NCI-H2107 treated with DMSO at 0.1 percent for 48 hours (cell line): ENCODE measurements around the gene C1QTNF6.

ENCODE experiments used
- DNase-seq: peaks from one replicate; lab custom pipeline; 2025; ENCODE audit not compliant: unreplicated experiment; lab: John Stamatoyannopoulos, UW

C1QTNF6 gene

GRCh38 chr22:37146051-37146385 lies 42.0 kb downstream of the C1QTNF6 start:
- DNase-seq, result no peak

- DNase-seq, result no peak
Measured at GRCh38 chr22:37145180-37146050, 42.6 kb downstream of the C1QTNF6 start.

GRCh38 chr22:37144180-37144554 lies 43.9 kb downstream of the C1QTNF6 start:
- no peak for DNase-seq

GRCh38 chr22:37141971-37142370 lies 46.1 kb downstream of the C1QTNF6 start:
- no peak for DNase-seq

DNA sequence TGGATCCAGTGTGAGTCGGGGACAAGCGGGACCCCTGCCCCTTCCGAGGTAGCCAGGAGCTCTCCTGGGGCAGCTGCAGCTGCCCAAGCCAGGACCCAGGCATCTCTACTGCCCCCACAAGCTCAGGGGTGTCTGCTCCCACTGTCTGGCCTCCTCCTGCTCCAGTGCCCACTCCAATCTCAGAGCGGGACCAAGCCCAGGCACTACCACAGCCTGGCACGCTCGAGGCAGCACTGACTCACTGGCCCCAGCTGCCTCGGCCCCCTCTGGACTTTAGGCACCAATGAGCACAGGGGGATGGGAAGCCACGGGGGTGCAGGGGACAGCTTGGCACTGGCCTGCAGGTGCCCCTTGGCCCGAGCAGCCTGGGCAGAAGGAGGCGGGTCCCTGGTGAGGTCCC lies 46.6 kb downstream of the C1QTNF6 start:
- no peak for DNase-seq

DNA sequence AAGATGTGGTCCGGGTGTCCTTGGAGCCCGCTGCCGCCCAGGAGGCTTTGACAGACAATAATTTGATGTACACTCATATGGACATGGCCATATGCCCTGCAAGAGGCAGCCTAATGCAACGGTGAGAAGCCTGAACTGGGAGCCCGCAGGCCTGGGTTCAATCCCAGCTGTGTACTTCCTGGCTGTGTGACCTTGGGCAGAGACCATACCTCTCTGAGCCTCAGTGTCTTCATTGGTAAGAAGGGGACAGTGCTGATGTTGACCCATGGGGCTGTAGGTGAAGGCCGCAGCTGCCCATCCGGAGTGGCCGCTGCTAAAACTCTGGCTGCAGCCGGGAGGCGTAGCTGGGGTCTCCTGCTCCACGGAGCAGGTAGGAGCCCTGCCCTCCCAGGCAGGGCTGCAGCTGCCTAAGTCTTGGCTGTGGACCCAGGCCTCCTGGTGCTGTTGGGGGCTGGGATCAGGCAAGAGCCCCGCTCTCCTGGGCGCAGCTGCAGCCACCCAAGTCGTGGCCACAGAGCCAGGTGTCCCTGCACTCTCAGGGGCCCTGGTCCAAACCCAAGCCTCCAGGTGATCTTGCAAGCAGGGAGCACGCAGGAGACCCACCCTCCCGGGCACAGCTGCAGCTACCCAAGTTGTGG lies 47.2 kb downstream of the C1QTNF6 start:
- DNase-seq, result no peak

- DNase-seq, result no peak
Measured at GRCh38 chr22:37139762-37140161, 48.3 kb downstream of the C1QTNF6 start.

DNA sequence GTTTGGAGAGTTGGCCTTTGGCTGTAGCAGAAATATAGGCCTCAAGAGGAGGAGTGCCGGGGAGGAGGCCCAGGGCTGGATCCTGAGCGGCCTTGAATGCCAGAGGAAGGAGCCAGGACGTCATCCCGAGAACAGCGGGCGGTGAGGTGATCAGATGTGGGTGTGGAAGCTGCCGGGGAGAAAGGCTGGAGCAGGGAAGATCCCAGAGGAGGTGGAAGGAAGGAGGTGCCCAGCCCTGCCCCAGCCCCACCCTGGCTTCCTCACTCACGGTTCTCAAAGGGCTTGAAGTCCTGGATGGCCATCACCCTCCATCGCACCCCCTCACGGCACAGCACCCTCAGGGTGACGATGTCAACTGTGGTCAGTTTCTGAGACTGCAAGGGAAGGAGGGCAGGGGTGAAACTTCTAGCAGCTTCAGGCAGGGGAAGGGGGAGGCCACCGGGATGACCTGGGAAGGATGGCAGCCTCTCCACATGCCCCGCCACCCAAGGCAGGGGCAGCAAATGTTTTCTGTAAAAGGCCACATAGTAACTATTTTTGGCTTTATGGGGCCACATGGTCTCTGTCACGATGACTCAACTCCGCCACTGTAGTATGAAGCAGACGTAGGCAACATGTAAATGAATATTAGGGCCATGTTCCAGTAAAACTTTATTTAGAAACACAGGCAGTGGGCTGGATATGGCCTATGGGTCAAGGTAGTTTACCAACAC lies 49.0 kb downstream of the C1QTNF6 start:
- DNase-seq, result no peak

DNA sequence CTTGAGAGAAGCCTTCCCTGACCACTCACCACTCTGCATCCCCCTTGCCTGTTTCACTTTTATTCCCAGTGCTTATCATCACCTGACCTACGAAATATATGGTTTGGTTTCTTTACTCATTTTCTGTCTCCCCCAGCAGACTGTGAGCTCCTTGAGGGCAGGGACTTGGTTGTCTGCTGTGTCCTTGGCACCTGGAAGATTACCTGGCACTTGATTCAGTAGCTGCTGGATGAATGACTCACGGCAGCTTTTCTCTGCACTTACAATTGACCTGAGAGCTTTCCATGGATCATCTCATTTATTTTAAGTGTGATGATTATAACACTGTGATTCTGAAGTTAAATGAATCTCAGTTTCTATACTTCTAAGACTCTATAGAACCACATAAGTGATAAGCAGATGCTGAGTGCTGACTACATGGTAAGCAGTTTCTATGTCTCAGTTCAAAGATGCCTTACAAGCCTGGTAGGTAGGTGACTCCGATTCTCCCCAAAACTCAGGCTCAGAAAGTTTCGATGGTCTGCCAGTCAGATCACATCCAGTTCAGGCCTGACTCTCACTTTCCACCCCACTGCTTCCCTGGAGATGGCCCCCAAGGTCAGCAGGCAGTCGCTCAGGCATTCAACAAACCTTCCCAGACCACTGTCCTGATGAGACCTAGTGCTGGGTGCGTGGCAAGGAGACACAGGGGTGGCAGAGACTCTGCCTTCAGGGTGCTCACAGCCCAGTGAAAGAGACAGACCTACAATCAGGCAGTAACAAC lies 50.0 kb downstream of the C1QTNF6 start:
- DNase-seq, result no peak

GRCh38 chr22:37137131-37137530 lies 50.9 kb downstream of the C1QTNF6 start:
- no peak for DNase-seq

GRCh38 chr22:37135023-37135422 lies 53.0 kb downstream of the C1QTNF6 start:
- no peak for DNase-seq

- no peak for DNase-seq
Measured at GRCh38 chr22:37133304-37134018, 54.6 kb downstream of the C1QTNF6 start.

- DNase-seq, result no peak
Measured at GRCh38 chr22:37132773-37133172, 55.3 kb downstream of the C1QTNF6 start.
